Kidney (tissue), 14 donors: ENCODE data around the gene ADGRD1. TPM values are rescaled to one million over a fixed set of nuclear protein-coding genes. Genes with fewer than 3 reads are reported as not detected.
"Not testable (repeated sequence)": the region's sequence is repeated elsewhere in the genome, so short reads cannot be mapped to it uniquely, and the experiment has no call there.

ENCODE experiments used
- DNase-seq, 5 donors: peaks; one replicate each; pipeline ENCODE4 v3.0.0-alpha.2; 2013 to 2020
- FAIRE-seq: peaks from 2 replicates; lab custom pipeline; 2012; peaks lifted over from hg19 to GRCh38; lab: Jason Lieb, UNC
- H3K27ac ChIP-seq, 2 donors: one replicate each; pipeline ENCODE4 v1.7.0; 2013; ENCODE audit warnings: low read depth in 2 of 2, low read length in 2 of 2, inconsistent platforms in 1 of 2
- H3K27me3 ChIP-seq: one replicate; pipeline ENCODE4 v1.7.1; 2013; ENCODE audit warnings: low read length, inconsistent platforms; ENCODE audit not compliant: control insufficient read depth, insufficient read depth
- H3K36me3 ChIP-seq, 3 donors: one replicate each; pipeline versions ENCODE4 v1.7.0 to v1.7.1; 2013; ENCODE audit warnings: low read length in 3 of 3, control low read depth in 1 of 3, inconsistent platforms in 1 of 3; ENCODE audit not compliant: insufficient read depth in 3 of 3, control insufficient read depth in 2 of 3
- H3K4me1 ChIP-seq, 3 donors: one replicate each; pipeline versions ENCODE4 v1.7.0 to v1.7.1; 2013; ENCODE audit warnings: low read length in 3 of 3, inconsistent platforms in 1 of 3, low read depth in 1 of 3; ENCODE audit not compliant: control insufficient read depth in 2 of 3, insufficient read depth in 2 of 3
- H3K4me3 ChIP-seq, 3 donors: one replicate each; pipeline versions ENCODE4 v1.7.0 to v1.8.1; 2013; ENCODE audit warnings: low read length in 3 of 3, control low read depth in 1 of 3, inconsistent platforms in 1 of 3
- H3K9ac ChIP-seq, 3 donors: one replicate each; pipeline versions ENCODE4 v1.7.0 to v1.7.1; 2013; ENCODE audit warnings: low read length in 3 of 3, control low read depth in 1 of 3, inconsistent platforms in 1 of 3
- H3K9me3 ChIP-seq, 3 donors: one replicate each; pipeline versions ENCODE4 v1.7.0 to v1.7.1; 2013; ENCODE audit warnings: low read length in 3 of 3, control low read depth in 1 of 3, inconsistent platforms in 1 of 3; ENCODE audit not compliant: control insufficient read depth in 2 of 3, insufficient read depth in 1 of 3
- CTCF ChIP-seq: IDR thresholded peaks from 3 replicates; pipeline ENCODE4 v1.5.1; 2012; ENCODE audit warnings: mild to moderate bottlenecking, moderate library complexity, borderline replicate concordance; ENCODE audit not compliant: insufficient read depth; ENCODE audit errors: extremely low read depth
- intact Hi-C: fragments of 100-400 bp; cut with DNase I; formaldehyde crosslinking; loops from one replicate; pipeline ENCODE4 v1.11.1; 2022
- polyA plus RNA-seq: library from polyadenylated mRNA; stranded (reverse); fragments of 350-450 nt; fragmentation: Illumina TruSeq; extraction: RNeasy Lipid Tissue Mini Kit (QIAGEN cat#74804); gene quantifications from one replicate; pipeline ENCODE4 v1.2.3, GENCODE V29; 2014; ENCODE audit warnings: low read depth, low replicate concordance; ENCODE audit not compliant: insufficient read depth
- total RNA-seq: library from RNA; stranded (reverse); fragmentation: NEBNext Ultra II Directional; extraction: Animal tissue kit (Norgen Biotek cat#: 25700); gene quantifications from one replicate; pipeline ENCODE4 v1.2.1, GENCODE V29; 2021
- donor health status: control.
- donor health status: control.
- donor health status: control.
- donor health status: control.
- donor health status: control.
- donor health status: DM: yes; HTN: yes; CAD: no.
- donor health status: Normal renal cell carcinoma (clear cell type).

ADGRD1 gene
- total and polyA plus RNA-seq, 2 donors from 2014 or later = 1.7 to 6.7 TPM

GRCh38 chr12:131066207-131066885 is 112.6 kb downstream of the ADGRD1 start:
- no peak for FAIRE-seq
- intact Hi-C loops = no loop called here
- H3K27ac ChIP-seq = no peak overlapping the region
- H3K9ac ChIP-seq = no peak overlapping the region
- TF ChIP-seq CTCF = no peak
- peak in 2 of 5 donors; percentile 37 to 71 for DNase-seq
- no peaks in the 10 kb centered on the region for H3K36me3 ChIP-seq
- H3K9me3 ChIP-seq = no peaks in the 10 kb centered on the region
- H3K4me1 ChIP-seq = no peaks in the 10 kb centered on the region
- H3K27me3 ChIP-seq = no peaks in the 10 kb centered on the region
- H3K4me3 ChIP-seq = no peak overlapping the region

- no peak overlapping the region for H3K9ac ChIP-seq
- intact Hi-C loops = no loop called here
- no peaks in the 10 kb centered on the region for H3K9me3 ChIP-seq
- DNase-seq (peak in 2 of 5 donors; percentile 16 to 48), FAIRE-seq (no peak)
- no peak overlapping the region for H3K4me3 ChIP-seq
- no peaks in the 10 kb centered on the region for H3K27me3 ChIP-seq
- no peaks in the 10 kb centered on the region for H3K4me1 ChIP-seq
- TF ChIP-seq CTCF = no peak
- no peak overlapping the region for H3K27ac ChIP-seq
- no peaks in the 10 kb centered on the region for H3K36me3 ChIP-seq
Measured at GRCh38 chr12:131066886-131067490, 113.3 kb downstream of the ADGRD1 start.

GRCh38 chr12:131067981-131068851 is 114.5 kb downstream of the ADGRD1 start:
- intact Hi-C loops = no loop called here
- H3K27ac ChIP-seq = no peak overlapping the region
- no peak for TF ChIP-seq CTCF
- DNase-seq = peak in 4 of 5 donors; percentile 19 to 86 (median 52)
- no peaks in the 10 kb centered on the region for H3K4me1 ChIP-seq
- H3K36me3 ChIP-seq = no peaks in the 10 kb centered on the region
- H3K4me3 ChIP-seq = no peak overlapping the region
- no peak for FAIRE-seq
- H3K9ac ChIP-seq = no peak overlapping the region
- peaks cover 0 to 2% (median 0%) of the 10 kb centered on the region in 3 donors for H3K9me3 ChIP-seq
- no peaks in the 10 kb centered on the region for H3K27me3 ChIP-seq

GRCh38 chr12:131068926-131069720 is 115.4 kb downstream of the ADGRD1 start:
- H3K4me1 ChIP-seq, H3K27me3 ChIP-seq, H3K36me3 ChIP-seq, intact Hi-C loops, H3K4me3 ChIP-seq, FAIRE-seq, H3K9ac ChIP-seq, H3K9me3 ChIP-seq, H3K27ac ChIP-seq: not testable (repeated sequence)
- peak in 3 of 5 donors; percentile 34 to 54 (median 47) for DNase-seq

GRCh38 chr12:131070136-131070535 is 116.4 kb downstream of the ADGRD1 start:
- H3K36me3 ChIP-seq, H3K9ac ChIP-seq, H3K27me3 ChIP-seq, H3K4me3 ChIP-seq, H3K4me1 ChIP-seq, H3K27ac ChIP-seq, FAIRE-seq, intact Hi-C loops, H3K9me3 ChIP-seq: not testable (repeated sequence)
- DNase-seq = peak in 2 of 5 donors; percentile 32 to 40
